ENCODE measurements around the gene FAM168A. TPM values are rescaled to one million over a fixed set of nuclear protein-coding genes. Genes with fewer than 3 reads are reported as not detected.

Gene FAM168A
- total RNA-seq, 1 experiment from 2014 or later: 25.9 TPM

DNA sequence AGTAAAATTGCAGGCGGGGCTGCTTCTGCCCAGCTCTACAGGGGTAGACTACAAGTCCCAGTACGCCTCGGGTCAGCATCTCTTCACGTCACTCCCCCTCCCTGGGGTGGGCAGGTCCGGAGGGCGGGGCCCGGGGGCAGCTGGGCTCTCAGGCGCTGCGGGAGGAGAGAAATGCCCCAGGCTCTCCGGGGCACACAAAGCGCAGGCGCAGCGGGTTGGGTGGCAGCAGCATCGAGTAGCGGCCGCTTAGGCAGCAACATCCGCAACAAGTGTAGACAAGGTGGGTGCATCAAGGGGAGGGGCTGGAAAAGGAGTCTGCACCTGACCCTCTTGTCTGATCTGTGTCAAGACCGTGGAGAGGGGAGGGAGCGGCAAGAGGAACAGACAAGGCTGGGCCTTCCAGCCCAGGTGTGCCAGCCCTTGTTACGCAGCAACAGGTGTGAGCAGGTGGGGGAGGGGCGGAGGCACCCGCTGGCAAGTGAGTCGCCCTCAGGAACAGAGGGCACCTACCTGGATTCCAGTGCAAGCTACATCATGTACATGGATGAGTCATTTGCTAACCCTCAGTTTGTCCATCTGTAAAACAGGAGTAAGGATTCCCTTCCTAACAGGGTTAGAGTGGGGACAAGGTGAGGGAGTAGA lies 49.7 kb upstream of the FAM168A start (continued):
- no peak for TF ChIP-seq NFYB (CRISPR knock-in tag; conservative IDR thresholded peaks at IDR 0.05; ENCODE audit: low read depth)

- H3K27ac Mint-ChIP-seq: no peak within 1 kb of the TSS
- ChIA-PET CTCF (interaction anchor here (0.9 to 8.9 kb wide), 14 partner anchors 9 to 295 kb away, joined by 3 to 104 read pairs (median 4); partner anchors contain the start of gene FAM168A), POLR2A (interaction anchor here (1.2 to 1.8 kb wide), 4 partner anchors 14 to 115 kb away, joined by 3 to 6 read pairs (median 4); partner anchors contain the start of gene RAB6A)
- peak within 1 kb of the TSS; percentile 87 for H3K4me3 Mint-ChIP-seq
- peaks cover 38% of the 10 kb centered on the region for H3K4me1 Mint-ChIP-seq
- peak; percentile 80 for DNase-seq (ENCODE audit: low spot score)
- peak; percentile 68 for ATAC-seq
- no peaks in the 10 kb centered on the region for H3K9me3 Mint-ChIP-seq
- H3K27me3 Mint-ChIP-seq (ENCODE audit: low read depth): peaks cover 94% of the 10 kb centered on the region
- no peaks in the 10 kb centered on the region for H3K36me3 Mint-ChIP-seq
- no peak for TF ChIP-seq ZNF138 (CRISPR knock-in tag; conservative IDR thresholded peaks at IDR 0.05)
- no peak for TF ChIP-seq EMX1 (CRISPR knock-in tag; IDR thresholded peaks at IDR 0.05)
- TF ChIP-seq NR1H2 (CRISPR knock-in tag; IDR thresholded peaks at IDR 0.05): no peak
- TF ChIP-seq, protein P1, sequence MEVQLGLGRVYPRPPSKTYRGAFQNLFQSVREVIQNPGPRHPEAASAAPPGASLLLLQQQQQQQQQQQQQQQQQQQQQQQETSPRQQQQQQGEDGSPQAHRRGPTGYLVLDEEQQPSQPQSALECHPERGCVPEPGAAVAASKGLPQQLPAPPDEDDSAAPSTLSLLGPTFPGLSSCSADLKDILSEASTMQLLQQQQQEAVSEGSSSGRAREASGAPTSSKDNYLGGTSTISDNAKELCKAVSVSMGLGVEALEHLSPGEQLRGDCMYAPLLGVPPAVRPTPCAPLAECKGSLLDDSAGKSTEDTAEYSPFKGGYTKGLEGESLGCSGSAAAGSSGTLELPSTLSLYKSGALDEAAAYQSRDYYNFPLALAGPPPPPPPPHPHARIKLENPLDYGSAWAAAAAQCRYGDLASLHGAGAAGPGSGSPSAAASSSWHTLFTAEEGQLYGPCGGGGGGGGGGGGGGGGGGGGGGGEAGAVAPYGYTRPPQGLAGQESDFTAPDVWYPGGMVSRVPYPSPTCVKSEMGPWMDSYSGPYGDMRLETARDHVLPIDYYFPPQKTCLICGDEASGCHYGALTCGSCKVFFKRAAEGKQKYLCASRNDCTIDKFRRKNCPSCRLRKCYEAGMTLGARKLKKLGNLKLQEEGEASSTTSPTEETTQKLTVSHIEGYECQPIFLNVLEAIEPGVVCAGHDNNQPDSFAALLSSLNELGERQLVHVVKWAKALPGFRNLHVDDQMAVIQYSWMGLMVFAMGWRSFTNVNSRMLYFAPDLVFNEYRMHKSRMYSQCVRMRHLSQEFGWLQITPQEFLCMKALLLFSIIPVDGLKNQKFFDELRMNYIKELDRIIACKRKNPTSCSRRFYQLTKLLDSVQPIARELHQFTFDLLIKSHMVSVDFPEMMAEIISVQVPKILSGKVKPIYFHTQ (CRISPR knock-in tag; IDR thresholded peaks at IDR 0.05): no peak
- TF ChIP-seq IRF2 (CRISPR knock-in tag; IDR thresholded peaks at IDR 0.05; ENCODE audit: borderline replicate concordance, low read depth): no peak
- no peak for TF ChIP-seq SMAD3 (CRISPR knock-in tag; IDR thresholded peaks at IDR 0.05; ENCODE audit: borderline replicate concordance)
- peak; percentile 38; the same call in 1 of the 2 replicates for TF ChIP-seq ZNF263 (CRISPR knock-in tag; IDR thresholded peaks at IDR 0.05; ENCODE audit: low read depth)
- TF ChIP-seq ETV6 (CRISPR knock-in tag; IDR thresholded peaks at IDR 0.05): peak; percentile 42; the same call in 1 of the 2 replicates
- TF ChIP-seq ATF3 (CRISPR knock-in tag; conservative IDR thresholded peaks at IDR 0.05): no peak
- no peak for TF ChIP-seq MXD4 (CRISPR knock-in tag; IDR thresholded peaks at IDR 0.05; ENCODE audit: borderline replicate concordance)
- TF ChIP-seq, protein P2, sequence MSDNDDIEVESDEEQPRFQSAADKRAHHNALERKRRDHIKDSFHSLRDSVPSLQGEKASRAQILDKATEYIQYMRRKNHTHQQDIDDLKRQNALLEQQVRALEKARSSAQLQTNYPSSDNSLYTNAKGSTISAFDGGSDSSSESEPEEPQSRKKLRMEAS (CRISPR knock-in tag; IDR thresholded peaks at IDR 0.05): peak; percentile 42; the same call in 1 of the 2 replicates
- TF ChIP-seq E2F5 (CRISPR knock-in tag; IDR thresholded peaks at IDR 0.05): no peak
- TF ChIP-seq NFYB (CRISPR knock-in tag; conservative IDR thresholded peaks at IDR 0.05; ENCODE audit: low read depth): no peak
- TF ChIP-seq ATF2 (CRISPR knock-in tag; IDR thresholded peaks at IDR 0.05; ENCODE audit: borderline replicate concordance, low read depth): no peak
- no peak for TF ChIP-seq RELA (CRISPR knock-in tag; IDR thresholded peaks at IDR 0.05; ENCODE audit: borderline replicate concordance)
- TF ChIP-seq, protein P3, sequence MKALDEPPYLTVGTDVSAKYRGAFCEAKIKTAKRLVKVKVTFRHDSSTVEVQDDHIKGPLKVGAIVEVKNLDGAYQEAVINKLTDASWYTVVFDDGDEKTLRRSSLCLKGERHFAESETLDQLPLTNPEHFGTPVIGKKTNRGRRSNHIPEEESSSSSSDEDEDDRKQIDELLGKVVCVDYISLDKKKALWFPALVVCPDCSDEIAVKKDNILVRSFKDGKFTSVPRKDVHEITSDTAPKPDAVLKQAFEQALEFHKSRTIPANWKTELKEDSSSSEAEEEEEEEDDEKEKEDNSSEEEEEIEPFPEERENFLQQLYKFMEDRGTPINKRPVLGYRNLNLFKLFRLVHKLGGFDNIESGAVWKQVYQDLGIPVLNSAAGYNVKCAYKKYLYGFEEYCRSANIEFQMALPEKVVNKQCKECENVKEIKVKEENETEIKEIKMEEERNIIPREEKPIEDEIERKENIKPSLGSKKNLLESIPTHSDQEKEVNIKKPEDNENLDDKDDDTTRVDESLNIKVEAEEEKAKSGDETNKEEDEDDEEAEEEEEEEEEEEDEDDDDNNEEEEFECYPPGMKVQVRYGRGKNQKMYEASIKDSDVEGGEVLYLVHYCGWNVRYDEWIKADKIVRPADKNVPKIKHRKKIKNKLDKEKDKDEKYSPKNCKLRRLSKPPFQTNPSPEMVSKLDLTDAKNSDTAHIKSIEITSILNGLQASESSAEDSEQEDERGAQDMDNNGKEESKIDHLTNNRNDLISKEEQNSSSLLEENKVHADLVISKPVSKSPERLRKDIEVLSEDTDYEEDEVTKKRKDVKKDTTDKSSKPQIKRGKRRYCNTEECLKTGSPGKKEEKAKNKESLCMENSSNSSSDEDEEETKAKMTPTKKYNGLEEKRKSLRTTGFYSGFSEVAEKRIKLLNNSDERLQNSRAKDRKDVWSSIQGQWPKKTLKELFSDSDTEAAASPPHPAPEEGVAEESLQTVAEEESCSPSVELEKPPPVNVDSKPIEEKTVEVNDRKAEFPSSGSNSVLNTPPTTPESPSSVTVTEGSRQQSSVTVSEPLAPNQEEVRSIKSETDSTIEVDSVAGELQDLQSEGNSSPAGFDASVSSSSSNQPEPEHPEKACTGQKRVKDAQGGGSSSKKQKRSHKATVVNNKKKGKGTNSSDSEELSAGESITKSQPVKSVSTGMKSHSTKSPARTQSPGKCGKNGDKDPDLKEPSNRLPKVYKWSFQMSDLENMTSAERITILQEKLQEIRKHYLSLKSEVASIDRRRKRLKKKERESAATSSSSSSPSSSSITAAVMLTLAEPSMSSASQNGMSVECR (CRISPR knock-in tag; IDR thresholded peaks at IDR 0.05; ENCODE audit: borderline replicate concordance): peak; percentile 43; the same call in 1 of the 2 replicates
- no peak for TF ChIP-seq RORB (CRISPR knock-in tag; IDR thresholded peaks at IDR 0.05)
- TF ChIP-seq SP1 (CRISPR knock-in tag; conservative IDR thresholded peaks at IDR 0.05): peak; percentile 35; the same call in 1 of the 2 replicates
These were observed 48.2 kb upstream of the FAM168A start, which contains the start of gene PLEKHB1 for GRCh38 chr11:73645972-73646631. PLEKHB1 (plus strand) TSS chr11:73646581; CDS start chr11:73646609, 28 bp downstream.
